HG03442 (cell line): ENCODE data around the gene SLC13A2.
A peak's percentile ranks its signal among the peaks of the same experiment; 100 is the strongest.

Source experiments
- ATAC-seq: cut with Tn5 transposase; IDR thresholded peaks from one replicate; pipeline ENCODE4 v1.9.1; 2021; ENCODE audit warnings: mild to moderate bottlenecking, moderate library complexity; ENCODE audit not compliant: unreplicated experiment

Gene SLC13A2

DNA sequence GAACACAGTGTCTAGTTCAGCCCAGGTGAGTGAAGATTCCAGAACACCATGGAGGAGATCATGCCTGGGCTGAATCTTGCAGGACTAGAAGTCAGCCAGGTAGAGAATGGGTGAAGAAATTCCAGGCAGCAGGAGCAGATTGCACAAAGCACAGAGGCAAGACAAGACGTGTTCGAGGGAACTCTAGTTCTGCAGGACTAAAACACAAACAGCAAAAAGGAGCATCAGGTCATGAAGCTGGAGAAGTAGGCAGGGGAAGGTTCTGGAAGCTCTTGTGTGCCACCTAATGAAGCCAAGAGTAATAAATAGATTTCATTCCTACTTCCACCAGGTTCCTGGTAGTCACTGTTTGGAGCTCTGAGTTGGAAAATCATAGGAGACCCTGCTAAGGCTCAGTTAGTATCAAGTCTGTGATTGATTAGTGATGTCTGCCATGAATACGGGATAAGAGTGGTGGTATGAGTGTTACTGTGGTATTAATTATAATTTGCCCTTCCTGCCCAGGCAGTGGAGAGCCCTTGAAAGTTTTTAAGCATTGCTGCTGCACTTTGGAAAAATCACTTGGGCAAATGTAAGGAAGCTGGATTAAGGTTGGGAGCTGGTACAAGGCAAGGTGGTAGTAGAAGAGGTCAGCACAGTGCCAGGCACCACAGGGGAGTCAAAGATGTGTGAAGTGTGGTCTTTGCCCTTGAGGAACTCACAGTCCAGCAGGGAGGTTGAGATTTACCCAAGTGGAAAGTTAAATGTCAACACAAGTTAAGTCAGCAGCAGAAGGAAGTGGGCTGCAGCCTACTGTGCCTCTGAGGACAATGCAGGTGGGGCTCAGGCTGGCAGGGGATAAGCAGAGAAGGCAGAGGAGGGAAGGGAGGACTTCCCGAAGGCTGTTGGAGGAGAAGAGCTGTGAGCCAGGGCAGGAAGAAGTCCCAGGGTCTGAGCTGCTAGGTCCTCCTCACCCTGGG is 19.2 kb downstream of the SLC13A2 start:
- no peak for ATAC-seq

DNA sequence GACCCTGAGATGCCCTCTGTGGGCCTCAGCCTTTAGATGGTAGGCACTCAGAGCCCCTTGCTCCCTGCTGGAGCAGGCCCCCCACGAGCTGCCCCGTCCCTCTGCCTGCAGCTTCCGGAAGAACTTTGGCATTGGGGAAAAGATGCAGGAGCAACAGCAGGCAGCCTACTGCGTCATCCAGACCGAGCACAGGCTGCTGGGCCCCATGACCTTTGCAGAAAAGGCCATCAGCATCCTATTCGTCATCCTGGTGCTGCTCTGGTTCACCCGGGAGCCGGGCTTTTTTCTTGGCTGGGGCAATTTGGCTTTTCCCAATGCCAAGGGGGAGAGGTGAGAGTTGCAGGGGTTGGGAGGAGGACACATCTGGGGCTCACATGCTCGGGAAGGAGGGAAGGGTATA is 20.0 kb downstream of the SLC13A2 start:
- ATAC-seq = no peak

DNA sequence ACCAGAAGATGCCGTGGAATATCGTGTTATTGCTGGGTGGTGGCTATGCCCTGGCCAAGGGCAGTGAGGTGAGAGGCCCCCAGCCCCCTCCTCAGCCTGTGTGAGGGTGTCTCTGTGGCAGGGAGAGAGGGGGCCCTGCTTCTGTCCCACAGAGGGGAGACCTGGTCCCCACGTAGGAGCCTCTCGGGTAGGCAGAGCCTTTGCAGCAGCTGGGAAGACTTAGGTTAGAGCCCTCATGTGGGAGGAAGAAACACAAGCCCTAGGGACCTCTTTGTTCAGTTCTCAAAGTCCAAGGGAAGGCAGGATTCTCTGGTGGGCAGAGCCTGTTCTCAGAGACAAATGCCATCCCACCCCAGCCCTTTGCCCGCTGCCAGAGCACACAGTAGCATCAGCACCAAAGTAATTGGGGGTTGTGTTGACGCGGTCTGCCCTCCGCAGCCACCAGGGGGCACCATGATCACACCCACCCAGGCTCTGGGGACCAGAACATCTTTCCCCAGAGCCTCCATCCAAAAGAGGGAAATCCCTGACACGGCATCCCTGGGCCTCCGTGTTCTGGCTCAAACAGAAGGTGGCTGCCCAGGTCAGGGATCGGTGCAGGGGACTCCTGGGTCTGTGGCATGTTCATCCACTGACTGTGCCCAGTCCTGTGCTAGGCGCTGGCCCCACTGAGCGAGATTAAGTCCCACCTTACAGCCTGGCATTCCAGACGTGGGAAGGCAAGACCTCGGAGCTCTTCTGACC is 21.2 kb downstream of the SLC13A2 start:
- no peak for ATAC-seq

DNA sequence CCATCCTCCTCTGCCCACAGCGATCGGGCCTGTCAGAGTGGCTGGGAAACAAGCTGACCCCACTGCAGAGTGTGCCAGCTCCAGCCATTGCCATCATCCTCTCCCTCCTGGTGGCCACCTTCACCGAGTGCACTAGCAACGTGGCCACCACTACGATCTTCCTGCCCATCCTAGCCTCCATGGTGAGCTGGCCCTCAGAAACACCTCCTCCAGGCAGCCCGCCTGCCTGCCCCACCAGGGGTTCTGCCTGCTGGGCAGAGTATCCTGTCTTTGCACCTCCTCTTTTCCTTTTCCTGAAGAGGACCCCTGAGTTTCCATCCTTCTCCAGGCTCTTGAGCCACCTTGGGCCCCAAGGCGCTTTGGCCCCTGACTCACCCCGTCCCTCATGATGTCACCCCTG is 22.2 kb downstream of the SLC13A2 start:
- no peak for ATAC-seq

DNA sequence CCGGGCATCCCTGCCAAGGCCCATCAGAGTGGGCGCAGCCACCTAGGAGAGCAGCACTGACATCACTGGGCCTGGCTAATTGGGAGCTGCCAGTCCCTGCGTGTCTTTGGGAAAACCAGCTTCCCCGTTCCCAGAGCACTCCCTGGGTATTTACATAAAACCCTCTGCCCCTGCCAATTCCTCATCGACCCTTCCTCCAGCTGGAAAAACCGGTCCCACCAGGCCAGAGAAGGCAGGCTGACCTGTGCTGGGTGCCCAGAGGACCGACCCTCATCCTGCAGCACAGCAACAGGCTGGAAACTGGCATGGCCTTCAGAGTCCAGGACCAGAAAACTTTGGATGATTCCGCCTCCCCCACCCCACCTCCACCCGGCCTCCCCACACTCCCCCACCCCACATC is 24.5 kb downstream of the SLC13A2 start:
- no peak for ATAC-seq

DNA sequence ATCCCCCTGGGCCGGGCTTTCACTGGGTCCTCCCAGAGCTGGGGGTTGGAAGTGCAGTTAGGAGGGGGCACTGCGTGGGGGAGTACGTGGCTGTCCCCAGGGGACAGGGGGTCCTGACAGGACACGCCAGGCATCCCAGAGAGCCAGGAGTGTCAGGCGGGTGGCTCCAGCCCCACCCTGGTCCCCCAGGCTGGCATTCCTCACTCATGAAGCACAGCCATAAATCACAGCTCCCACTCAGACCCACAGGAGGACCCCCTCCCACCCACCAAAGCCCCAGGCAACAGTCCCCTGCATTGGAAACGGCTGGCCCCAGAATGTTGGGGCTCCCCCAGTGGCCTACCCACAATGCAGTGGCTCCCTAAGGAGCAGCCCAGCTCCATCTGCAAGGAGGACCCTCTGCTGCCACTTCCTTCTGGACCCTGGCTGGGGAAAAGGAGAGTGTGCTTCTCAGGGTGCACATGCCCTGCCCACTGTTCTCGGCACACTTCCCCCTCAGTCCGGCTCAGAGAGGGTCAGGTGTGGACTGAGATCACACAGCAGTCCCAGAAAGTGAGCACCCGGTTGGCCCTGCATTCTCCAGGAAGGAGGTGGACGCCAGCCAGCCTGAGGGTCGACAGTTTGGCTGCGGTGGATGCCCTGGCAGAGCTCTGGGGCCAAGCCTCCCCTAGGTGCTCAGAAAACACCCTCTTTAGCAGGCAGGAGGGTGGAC is 25.4 kb downstream of the SLC13A2 start:
- no peak for ATAC-seq

DNA sequence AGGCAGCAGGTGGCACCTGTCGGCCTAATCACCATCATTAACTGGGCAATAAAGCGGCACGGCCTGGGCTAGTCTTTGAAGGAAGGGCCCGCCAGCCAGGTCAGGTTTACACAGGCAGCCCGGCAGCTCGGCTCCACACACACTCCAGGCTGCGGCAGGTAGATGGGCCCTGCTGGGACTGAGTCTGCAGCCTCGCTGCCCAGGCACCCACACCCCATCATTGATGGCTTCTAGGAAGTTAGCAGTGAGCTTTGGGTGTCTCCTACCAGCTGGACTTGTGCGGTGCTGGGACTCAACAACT is 25.9 kb downstream of the SLC13A2 start:
- ATAC-seq = no peak

DNA sequence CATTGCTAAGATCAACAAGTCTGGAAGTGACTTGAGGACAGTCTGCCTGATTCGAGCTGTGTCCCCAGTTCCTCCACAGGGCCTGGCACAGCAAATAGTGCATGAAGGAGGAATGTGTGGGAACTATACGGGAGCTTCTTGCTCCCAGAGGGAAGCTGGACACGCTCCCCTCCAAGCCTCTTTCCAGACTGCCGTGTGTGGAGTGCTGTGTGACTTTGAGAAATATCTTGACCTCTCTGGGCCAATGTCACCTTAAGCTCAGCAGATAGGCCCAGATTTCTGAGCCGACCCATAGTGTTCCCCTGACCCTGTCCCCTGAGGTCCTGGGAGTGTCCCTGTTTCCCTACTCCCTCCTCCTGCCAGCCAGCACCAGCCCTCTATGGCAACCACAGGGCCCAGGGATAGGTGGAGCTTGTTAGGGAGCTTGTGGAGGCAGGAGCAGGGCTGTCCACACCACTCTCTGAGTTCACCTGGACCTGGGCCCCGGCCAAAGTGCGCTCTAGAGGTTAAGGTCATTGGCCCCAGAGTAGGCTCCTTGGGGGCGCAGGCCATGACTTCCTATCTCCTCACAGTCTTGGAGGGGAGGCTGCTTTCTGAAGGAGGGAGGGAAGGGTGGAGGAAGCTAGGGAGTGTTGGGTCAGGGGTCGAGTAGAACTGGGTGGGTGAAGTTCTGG is 26.4 kb downstream of the SLC13A2 start:
- ATAC-seq = no peak

DNA sequence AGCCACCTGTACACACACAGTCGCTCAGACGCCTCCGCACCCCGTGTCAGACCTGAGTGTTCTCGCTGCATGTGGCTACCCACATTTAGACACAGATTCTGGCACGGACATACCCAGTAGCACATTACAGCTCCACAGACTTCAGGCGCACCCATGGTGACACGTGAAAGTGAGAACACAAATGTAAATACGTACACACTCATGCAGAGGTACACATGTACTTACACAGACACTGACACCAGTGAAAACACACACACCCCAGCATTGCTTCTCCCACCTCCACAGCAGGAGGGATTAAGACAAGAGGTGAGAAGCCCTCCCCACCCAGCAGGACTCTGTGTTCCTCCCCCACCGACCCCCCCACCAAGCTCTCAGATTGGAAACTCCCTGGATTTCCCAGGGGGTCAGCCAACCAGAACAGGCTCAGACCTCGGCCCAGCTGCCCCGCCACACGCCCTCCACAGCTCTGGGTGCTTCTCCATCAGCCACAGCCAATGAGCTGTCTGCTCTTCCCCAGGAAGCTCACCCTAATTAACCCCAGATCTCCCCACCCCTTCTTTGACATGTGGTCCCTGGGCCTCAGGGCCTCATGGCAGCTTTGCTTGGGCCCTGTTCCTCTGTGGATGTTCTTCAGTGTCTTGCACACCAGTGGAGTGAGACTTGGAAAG is 27.4 kb downstream of the SLC13A2 start:
- peak; percentile 55 for ATAC-seq

DNA sequence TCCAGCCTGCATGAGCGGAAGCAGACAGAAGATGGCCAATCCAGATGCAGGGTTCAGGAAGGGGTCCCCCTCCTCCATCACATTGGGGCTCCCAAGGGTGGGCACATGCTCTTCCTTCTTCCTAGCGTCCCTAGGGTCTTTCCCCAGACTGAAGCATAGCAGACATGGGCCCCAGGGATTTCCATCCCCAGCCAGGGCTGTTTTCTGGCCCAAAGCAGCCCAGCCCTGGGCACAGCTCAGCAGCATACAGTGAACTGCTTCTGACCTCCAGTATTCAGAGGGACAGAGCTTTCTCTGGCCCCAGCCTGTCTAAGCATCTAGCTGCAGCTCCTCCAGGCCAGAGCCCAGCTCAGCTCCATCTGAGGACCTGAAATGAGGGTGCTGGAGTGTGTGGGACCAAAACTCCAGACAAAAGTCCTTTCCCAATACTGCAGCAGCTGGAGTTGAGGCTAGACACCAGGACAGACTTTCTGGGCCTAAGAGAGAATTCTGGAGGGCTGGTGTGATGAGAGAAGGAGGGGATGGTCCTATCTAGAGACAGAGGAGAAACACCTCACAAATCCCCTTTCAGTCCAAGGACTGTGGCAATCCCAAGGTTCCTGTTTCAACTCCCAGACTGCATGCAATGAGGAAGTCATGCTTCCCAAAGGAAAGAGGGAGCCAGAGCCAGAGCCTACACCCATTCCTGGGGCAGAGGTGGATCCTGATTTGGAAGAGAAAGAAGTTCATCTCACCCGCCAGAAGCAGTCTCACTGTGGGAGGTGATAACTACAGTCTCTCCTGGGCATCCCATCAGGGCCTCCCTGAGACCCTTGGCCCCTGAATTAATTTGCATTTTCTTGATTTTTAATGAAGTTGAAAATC is 28.2 kb downstream of the SLC13A2 start:
- ATAC-seq = no peak

DNA sequence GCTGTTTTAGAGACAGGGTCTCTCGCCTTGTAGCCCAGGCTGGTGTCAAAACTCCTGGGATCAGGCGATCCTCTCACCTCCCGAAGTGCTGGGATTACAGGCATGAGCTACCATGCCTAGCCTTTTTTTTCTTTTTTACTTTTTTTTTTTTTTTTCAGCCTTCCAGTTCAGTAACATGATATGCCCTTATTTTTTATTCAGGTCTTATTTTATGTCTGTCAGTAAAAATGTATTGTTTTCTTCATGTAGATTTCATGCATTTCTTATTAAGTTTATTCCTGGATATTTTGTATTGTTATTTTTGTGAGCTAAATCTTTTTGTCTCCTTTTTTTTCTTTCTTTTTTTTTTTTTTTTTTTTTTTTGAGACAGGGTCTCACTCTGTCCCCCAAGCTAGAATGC is 30.0 kb downstream of the SLC13A2 start:
- ATAC-seq = no peak

DNA sequence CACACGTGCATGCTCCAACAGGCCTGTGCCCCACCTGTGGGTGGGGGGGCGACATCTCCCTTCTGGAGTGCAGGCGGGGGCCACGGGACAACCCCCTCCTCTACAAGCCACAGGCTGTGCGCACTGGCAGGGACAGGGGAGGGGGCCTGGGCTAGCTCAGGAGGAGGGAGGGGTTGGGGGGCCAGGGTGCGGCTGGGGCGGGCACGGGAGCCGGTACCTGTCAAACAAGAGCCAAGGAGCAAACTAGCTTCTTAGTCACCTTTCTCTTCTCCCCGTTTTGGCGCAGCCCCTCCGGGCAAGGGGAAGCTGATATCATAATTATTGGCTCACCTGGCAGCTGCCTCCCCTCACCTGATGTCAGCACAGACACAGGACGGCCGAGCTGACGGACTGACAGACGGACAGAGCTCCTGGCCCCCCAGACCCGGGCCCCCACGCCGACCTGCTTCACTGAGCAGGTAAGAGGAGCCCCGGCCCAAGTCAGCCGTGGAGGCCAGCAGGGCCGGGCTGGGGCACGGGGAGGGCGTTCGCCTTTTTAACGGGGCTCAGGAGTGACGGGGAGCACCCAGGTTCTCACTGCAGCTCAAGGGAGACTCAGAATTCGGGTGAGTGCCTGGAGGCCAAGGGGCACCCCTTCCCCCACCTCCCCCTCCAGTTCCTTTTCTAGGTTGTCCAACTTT is 32.7 kb downstream of the SLC13A2 start, which contains the start of gene FOXN1:
FOXN1 (plus strand) TSS at position 363 of the 680 bp plus-strand sequence. CDS start 17,622 bp downstream, outside the sequence.
- no peak for ATAC-seq

DNA sequence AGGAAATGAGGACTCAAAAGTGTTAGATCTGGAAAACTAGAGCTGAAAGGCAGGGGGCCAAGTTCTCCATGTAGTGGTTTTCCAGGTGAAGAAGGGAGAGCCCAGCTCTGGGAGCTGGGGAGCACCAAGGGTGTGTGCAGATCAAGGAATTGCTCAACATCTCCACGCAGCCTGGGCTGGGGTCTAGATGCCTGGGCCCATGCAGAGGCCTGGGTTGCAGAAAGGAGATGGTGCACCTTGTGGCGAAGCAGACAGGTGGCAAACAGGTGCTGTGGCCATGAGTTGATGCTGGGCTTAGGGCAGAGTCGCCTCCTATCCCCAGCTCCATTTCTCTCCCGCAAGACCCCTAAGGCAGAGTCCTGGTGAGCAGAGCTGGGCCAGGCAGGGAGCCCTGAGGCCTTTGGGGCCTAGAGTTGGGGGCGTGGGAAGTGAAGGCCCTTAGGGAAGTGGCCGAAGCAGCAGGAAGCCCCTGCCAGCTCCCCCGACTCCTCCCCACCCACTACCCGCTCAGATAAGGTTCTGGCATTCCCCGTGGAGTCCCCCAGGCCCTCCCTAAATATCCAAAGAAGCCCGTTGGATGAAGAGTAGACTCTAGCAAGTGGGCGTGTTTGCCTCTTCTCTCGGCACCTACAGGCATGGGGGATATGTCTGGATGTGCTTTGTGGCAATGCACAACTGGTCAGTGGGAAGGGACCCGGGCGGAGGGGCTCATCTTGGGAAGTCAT is 33.5 kb downstream of the SLC13A2 start:
- no peak for ATAC-seq

DNA sequence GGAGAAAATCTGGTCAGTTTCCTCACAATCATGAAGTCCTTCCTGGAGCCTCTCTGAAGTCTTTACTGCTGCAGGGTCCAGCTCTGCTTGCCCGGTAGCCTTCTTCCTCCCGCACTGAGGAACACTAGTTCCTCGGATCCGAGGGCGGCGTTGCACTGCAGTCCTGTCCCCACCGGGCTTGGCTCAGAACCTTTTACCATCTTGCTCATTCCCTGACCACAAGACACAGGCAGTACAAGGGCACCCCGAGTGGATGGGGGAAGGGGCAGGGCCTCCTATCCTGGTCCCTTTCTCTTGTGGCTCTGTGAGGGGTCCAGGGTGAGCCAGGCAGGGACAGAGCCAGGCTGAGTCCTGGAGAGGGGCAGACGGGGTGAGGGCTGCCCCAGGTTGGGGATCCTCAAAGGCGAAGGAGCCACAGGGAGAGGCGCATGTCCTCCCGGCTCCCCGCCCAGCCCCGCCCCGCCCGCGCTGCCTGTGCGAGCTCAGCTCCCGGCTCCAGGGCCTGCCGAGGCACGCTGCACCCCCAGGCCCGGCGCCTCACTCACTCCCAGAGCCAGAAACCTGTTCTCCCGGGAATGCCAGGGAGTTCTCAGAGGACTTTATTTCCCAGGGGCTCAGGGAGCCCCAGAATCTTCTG is 34.2 kb downstream of the SLC13A2 start:
- no peak for ATAC-seq

DNA sequence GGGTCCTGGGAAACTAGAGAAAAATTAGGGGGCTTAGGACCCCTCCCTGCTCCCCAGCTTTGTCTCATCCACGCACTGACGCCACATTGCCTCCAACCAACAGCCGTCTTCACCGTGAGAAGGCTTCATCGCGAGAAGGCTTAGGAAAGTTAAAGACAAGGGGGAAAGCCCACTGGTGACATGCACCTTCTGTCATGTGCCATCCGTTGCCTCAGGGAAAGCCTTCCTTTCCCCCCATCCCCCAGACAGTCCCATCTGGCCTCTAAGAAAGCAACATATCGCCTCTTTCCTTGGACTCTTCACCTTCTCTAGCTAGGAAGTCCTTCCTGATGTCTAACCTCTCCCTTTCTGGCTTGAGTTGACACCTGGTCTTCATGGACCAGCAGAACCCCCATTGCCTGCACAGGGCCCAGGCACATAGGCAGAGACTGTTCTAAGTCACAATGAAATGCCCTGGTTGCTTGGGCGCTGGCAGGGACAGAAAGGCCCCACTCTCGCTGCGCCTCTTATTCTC is 34.8 kb downstream of the SLC13A2 start:
- no peak for ATAC-seq

DNA sequence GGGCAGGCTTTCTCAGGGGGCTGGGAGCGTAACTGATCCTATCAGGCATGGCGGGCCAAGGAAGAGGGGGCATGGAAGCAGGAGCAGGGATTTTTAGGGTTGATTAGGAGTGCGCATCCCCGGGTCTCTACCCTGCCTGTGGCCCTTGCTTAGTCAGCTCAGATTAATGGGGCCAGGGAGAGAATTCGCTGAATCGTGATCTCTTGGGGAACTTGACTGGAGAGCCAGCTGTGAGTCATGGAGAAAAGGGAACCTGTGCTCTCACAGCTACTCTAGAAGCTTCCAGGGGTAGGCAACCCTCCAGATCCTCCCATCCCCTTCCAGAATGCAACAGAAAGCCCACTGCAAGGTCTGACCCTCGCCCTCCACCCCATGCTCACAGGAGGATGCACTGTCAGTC is 36.3 kb downstream of the SLC13A2 start:
- ATAC-seq = no peak

DNA sequence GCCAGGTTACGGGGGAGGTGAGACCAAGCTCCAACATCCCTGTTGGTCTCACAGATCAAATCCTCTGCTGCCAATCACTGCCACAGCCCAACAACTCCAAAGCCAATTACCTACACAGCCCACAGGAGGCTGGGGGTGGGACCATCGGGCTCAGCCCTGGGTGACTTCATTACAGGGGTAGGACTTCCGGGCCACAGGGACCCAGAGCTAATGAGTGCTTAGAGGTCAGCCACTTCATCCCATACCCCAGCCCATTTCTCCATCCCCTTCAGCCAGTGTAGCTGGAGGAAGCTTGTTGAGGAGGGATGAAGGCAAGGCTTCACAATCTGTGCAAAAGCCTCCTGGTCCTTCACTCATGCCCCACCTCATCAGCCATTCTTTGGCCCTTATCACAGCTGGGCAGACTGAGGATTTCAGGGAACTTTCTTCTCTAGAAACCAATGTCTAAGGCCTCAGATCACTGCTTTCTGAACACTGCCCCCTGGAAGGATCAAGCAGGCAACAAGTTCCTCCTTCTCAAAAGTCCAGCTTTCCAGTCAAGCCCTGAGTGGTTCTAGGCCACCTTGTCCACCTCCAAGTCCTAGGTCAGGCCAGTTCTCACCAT is 38.5 kb downstream of the SLC13A2 start:
- no peak for ATAC-seq
